DOHH2 (cell line): ENCODE results near the gene SEMA4G.

Source experiments
- H3F3A ChIP-seq: fragments of 200-600 bp; sonication (generic), shearing (Covaris generic); 2 replicates; pipeline ENCODE4 v1.6.0; 2016; ENCODE audit warnings: antibody characterized with exemption, mild to moderate bottlenecking; ENCODE audit not compliant: control insufficient read depth, insufficient read depth
- H3K27ac ChIP-seq: fragments of 200-600 bp; sonication (generic); 2 replicates; pipeline ENCODE4 v1.5.1; 2014; ENCODE audit warnings: low read depth, mild to moderate bottlenecking, low read length, moderate library complexity
- H3K27me3 ChIP-seq: fragments of 200-600 bp; sonication (generic); 2 replicates; pipeline ENCODE4 v1.6.1; 2014; ENCODE audit warnings: mild to moderate bottlenecking, low read length, mixed read lengths; ENCODE audit not compliant: control insufficient read depth
- H3K36me3 ChIP-seq: fragments of 200-600 bp; sonication (generic); 2 replicates; pipeline ENCODE4 v1.6.1; 2014; ENCODE audit warnings: mild to moderate bottlenecking, low read length, moderate library complexity, mixed read lengths; ENCODE audit not compliant: control insufficient read depth
- H3K4me1 ChIP-seq: fragments of 200-600 bp; sonication (generic); 2 replicates; pipeline ENCODE4 v1.6.1; 2014; ENCODE audit warnings: mild to moderate bottlenecking, low read length, mixed read lengths; ENCODE audit not compliant: control insufficient read depth
- H3K4me2 ChIP-seq: fragments of 200-600 bp; sonication (generic); 2 replicates; pipeline ENCODE4 v1.6.0; 2014; ENCODE audit warnings: mild to moderate bottlenecking, low read length, moderate library complexity
- H3K4me3 ChIP-seq: fragments of 200-600 bp; sonication (generic); 2 replicates; pipeline ENCODE4 v1.5.1; 2014; ENCODE audit warnings: mild to moderate bottlenecking, low read length, mixed read lengths
- H3K79me2 ChIP-seq: fragments of 200-600 bp; sonication (generic); 2 replicates; pipeline ENCODE4 v1.6.1; 2014; ENCODE audit warnings: mild to moderate bottlenecking, low read length, mixed read lengths; ENCODE audit not compliant: control insufficient read depth
- H3K9me2 ChIP-seq: fragments of 200-600 bp; sonication (generic); replicated peaks from 2 replicates; pipeline ENCODE4 v1.6.1; 2014; ENCODE audit warnings: mild to moderate bottlenecking, low read length, mixed read lengths; ENCODE audit not compliant: control insufficient read depth
- H3K9me3 ChIP-seq: fragments of 200-600 bp; sonication (generic); 2 replicates; pipeline ENCODE4 v1.6.1; 2014; ENCODE audit warnings: antibody characterized with exemption, low read length, mixed read lengths; ENCODE audit not compliant: control insufficient read depth, insufficient read depth
- H4K20me1 ChIP-seq: fragments of 200-600 bp; sonication (generic); 2 replicates; pipeline ENCODE4 v1.6.0; 2014; ENCODE audit warnings: low read depth, mild to moderate bottlenecking, antibody characterized with exemption, low read length, moderate library complexity; ENCODE audit not compliant: control insufficient read depth, insufficient read depth
- EZH2phosphoT487 ChIP-seq: fragments of 200-600 bp; sonication (generic); IDR thresholded peaks from 2 replicates; pipeline ENCODE4 v1.6.1; 2017; ENCODE audit warnings: borderline replicate concordance, mild to moderate bottlenecking, antibody characterized with exemption, low read length, moderate library complexity, mixed read lengths
- TF ChIP-seq, protein P1 (sequence below): fragments of 200-600 bp; sonication (generic); IDR thresholded peaks from one replicate; pipeline ENCODE4 v1.5.1; 2014; ENCODE audit warnings: antibody characterized with exemption, mild to moderate bottlenecking, low read depth, low read length; ENCODE audit not compliant: poor library complexity, severe bottlenecking

Gene SEMA4G

DNA sequence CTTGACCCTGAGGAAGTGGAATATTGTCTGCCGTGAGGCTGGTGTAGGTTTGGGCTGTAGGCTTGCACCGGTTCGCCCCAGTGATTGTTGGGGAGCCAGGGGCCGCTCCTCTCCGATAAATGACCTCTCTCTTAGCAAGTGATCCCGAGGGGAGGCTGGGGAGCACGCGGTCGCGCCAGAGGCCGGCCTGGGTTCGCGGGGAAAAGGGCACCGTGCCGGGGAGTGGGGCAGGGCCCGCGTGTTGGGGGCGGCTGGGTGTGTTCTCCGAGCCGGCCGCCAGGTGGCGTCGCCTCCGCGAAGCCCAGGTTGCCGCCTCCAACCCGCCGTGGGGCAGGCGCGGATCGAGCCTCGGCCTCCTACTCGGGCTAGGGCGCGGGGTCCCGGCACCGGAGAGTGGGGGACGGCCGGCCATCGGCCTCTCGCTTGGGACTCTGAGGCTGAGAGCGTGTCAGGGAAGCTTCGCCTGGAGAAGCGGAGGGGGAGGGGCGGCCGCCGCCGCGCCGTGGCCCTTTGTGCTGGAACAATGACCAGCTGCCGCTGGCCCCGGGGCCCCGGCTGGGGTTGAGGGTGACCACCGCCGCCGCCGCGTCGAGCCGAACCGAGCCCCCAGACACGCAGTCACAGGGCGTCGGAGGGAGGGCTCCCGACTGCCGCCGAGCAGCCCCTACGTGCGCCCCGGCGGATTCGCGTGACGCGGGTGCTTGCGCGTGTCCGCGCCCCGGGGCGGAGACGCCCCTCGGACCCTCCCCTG is 29.9 kb downstream of the SEMA4G start:
- Histone ChIP-seq H4K20me1 (no peaks in the 10 kb centered on the region), H3K27me3 (no peaks in the 10 kb centered on the region), H3K4me2 (peak overlapping the region; percentile 100), H3K9me2 (no peaks in the 10 kb centered on the region), H3K4me3 (peak overlapping the region; percentile 97), H3K9me3 (no peaks in the 10 kb centered on the region), H3K4me1 (peaks cover 29% of the 10 kb centered on the region), H3K27ac (peak overlapping the region; percentile 81), H3F3A (peaks cover 22% of the 10 kb centered on the region), H3K79me2 (peaks cover 17% of the 10 kb centered on the region), H3K36me3 (peaks cover 9% of the 10 kb centered on the region)
- TF ChIP-seq, protein P1, sequence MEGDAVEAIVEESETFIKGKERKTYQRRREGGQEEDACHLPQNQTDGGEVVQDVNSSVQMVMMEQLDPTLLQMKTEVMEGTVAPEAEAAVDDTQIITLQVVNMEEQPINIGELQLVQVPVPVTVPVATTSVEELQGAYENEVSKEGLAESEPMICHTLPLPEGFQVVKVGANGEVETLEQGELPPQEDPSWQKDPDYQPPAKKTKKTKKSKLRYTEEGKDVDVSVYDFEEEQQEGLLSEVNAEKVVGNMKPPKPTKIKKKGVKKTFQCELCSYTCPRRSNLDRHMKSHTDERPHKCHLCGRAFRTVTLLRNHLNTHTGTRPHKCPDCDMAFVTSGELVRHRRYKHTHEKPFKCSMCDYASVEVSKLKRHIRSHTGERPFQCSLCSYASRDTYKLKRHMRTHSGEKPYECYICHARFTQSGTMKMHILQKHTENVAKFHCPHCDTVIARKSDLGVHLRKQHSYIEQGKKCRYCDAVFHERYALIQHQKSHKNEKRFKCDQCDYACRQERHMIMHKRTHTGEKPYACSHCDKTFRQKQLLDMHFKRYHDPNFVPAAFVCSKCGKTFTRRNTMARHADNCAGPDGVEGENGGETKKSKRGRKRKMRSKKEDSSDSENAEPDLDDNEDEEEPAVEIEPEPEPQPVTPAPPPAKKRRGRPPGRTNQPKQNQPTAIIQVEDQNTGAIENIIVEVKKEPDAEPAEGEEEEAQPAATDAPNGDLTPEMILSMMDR, result peak; percentile 91
- TF ChIP-seq EZH2phosphoT487, result no peak

DNA sequence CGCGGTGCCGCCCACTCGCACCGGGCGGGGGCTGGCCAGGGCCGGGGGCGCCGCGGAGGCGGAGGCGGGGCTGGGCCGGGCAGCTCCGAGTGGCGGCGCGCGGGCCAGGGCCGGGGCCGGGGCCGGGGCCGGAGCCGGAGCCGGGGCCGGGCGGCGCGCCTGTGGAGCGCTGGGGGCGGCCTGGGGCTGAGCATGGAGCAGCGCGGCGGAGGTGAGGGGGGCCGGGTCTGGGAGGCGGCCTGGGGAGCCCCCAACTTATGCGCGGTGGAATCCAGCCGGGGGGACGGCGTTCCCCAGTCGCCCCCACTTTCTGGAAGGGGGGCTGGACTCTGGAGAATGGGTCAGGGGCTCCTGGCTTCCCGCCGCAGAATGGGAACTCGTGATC is 30.4 kb downstream of the SEMA4G start, which contains the start of gene LZTS2:
Gene LZTS2 (plus strand): TSS at position 67 of the 385 bp plus-strand sequence. CDS start 2,731 bp downstream, outside the sequence.
- Histone ChIP-seq H3K79me2 (peaks cover 17% of the 10 kb centered on the region), H3K4me3 (peak within 1 kb of the TSS; percentile 97), H3K27ac (peak within 1 kb of the TSS; percentile 81), H3K9me3 (no peaks in the 10 kb centered on the region), H3K9me2 (no peaks in the 10 kb centered on the region), H3F3A (peaks cover 16% of the 10 kb centered on the region), H3K36me3 (peaks cover 3% of the 10 kb centered on the region), H3K4me2 (peak within 1 kb of the TSS; percentile 100), H3K4me1 (peaks cover 29% of the 10 kb centered on the region), H4K20me1 (no peaks in the 10 kb centered on the region), H3K27me3 (no peaks in the 10 kb centered on the region)
- no peak for TF ChIP-seq EZH2phosphoT487
- TF ChIP-seq, protein P1, result no peak

DNA sequence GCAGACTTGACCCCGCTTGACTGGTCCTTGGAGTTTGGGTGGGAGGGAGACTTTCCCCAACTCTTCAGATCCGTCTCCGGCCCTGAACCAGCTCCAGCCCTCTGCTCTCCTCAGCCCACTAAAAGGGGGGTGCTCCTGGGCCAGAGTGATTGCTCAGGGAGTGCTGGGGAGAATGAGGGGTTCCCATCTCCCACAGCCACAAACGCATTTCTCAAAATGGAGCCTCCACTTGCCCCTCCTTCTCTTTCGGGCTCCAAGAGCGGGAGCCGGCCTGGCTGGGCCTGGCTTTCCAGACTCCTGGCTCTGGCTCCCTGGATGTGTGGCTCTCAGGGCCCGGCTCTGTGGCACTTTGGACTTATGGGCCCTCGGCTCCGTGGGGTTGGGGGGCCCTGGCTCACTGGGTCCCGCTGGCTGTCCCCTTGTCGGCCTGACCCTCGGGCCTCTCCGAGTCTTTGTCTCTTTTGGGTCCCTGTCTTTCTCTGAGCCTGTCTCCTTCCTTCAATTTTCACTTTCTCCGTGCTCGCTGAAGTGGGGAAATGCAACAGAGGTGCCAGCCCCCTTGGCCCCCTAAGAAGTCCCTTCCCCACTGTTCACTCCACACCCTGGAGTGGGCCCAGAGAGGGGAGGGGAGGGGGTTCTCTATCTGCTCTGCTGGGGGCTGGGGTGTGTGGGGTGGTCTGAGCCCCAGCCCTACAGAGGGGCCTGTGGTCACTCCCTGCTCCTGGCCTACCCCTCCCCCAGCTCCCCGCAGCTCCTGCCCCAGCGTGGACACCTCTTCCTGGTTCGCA is 31.0 kb downstream of the SEMA4G start:
- H3K9me2 ChIP-seq, result no peaks in the 10 kb centered on the region
- H3K4me3 ChIP-seq, result peak overlapping the region; percentile 49
- peaks cover 13% of the 10 kb centered on the region for H3F3A ChIP-seq
- H3K9me3 ChIP-seq, result no peaks in the 10 kb centered on the region
- H3K36me3 ChIP-seq, result no peaks in the 10 kb centered on the region
- H4K20me1 ChIP-seq, result no peaks in the 10 kb centered on the region
- peaks cover 29% of the 10 kb centered on the region for H3K4me1 ChIP-seq
- H3K27ac ChIP-seq, result no peak overlapping the region
- no peaks in the 10 kb centered on the region for H3K27me3 ChIP-seq
- H3K79me2 ChIP-seq, result peaks cover 17% of the 10 kb centered on the region
- peak overlapping the region; percentile 51 for H3K4me2 ChIP-seq
- TF ChIP-seq, protein P1, result no peak
- TF ChIP-seq EZH2phosphoT487, result no peak
